Testis (tissue), 2 donors: ENCODE measurements around the gene SYNDIG1.

Source experiments
- POLR2A ChIP-seq: fragments of 450-650 bp; IDR thresholded peaks from one replicate; pipeline ENCODE4 v1.6.1; 2017; ENCODE audit warnings: antibody characterized with exemption, mild to moderate bottlenecking, moderate library complexity
- TF ChIP-seq, protein P1 (sequence below), 3 experiments: fragments of 450-650 bp in 2 of 3; fragments of 200-600 bp in 1 of 3; sonication (generic) in 1 of 3; IDR thresholded peaks; one replicate each; pipeline ENCODE4 v1.5.1; 2016 to 2019; ENCODE audit warnings: antibody characterized with exemption in 3 of 3, mild to moderate bottlenecking in 2 of 3, moderate library complexity in 1 of 3

GRCh38 chr20:24502661-24503060, 33.2 kb downstream of the SYNDIG1 start:
- TF ChIP-seq, protein P1, sequence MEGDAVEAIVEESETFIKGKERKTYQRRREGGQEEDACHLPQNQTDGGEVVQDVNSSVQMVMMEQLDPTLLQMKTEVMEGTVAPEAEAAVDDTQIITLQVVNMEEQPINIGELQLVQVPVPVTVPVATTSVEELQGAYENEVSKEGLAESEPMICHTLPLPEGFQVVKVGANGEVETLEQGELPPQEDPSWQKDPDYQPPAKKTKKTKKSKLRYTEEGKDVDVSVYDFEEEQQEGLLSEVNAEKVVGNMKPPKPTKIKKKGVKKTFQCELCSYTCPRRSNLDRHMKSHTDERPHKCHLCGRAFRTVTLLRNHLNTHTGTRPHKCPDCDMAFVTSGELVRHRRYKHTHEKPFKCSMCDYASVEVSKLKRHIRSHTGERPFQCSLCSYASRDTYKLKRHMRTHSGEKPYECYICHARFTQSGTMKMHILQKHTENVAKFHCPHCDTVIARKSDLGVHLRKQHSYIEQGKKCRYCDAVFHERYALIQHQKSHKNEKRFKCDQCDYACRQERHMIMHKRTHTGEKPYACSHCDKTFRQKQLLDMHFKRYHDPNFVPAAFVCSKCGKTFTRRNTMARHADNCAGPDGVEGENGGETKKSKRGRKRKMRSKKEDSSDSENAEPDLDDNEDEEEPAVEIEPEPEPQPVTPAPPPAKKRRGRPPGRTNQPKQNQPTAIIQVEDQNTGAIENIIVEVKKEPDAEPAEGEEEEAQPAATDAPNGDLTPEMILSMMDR (IDR thresholded peaks at IDR 0.05), result no peak
- TF ChIP-seq POLR2A, result no peak
